Activated naive CD8-positive, alpha-beta T cell (primary cell): ENCODE results near the gene CCDC81.

Source experiments
- H3K27ac Mint-ChIP-seq: one replicate; pipeline ENCODE4 v1.8.0; 2021; ENCODE audit warnings: mixed read lengths
- H3K27me3 Mint-ChIP-seq: one replicate; pipeline ENCODE4 v1.8.0; 2021; ENCODE audit warnings: mixed read lengths
- H3K36me3 Mint-ChIP-seq: one replicate; pipeline ENCODE4 v1.8.0; 2021; ENCODE audit warnings: mixed read lengths
- H3K4me1 Mint-ChIP-seq: one replicate; pipeline ENCODE4 v1.8.0; 2021; ENCODE audit warnings: low read depth, mixed read lengths
- H3K4me3 Mint-ChIP-seq: one replicate; pipeline ENCODE4 v1.8.0; 2021; ENCODE audit warnings: mild to moderate bottlenecking, mixed read lengths
- H3K9me3 Mint-ChIP-seq: one replicate; pipeline ENCODE4 v1.8.0; 2021; ENCODE audit warnings: low read depth, mixed read lengths

The CCDC81 gene

GRCh38 chr11:86372586-86372985, 2.1 kb upstream of the CCDC81 start:
- Mint-ChIP-seq H3K4me1 (no peaks in the 10 kb centered on the region), H3K27ac (no peak overlapping the region), H3K36me3 (peaks cover 4% of the 10 kb centered on the region), H3K4me3 (no peak overlapping the region), H3K27me3 (peaks cover 8% of the 10 kb centered on the region), H3K9me3 (no peaks in the 10 kb centered on the region)

DNA sequence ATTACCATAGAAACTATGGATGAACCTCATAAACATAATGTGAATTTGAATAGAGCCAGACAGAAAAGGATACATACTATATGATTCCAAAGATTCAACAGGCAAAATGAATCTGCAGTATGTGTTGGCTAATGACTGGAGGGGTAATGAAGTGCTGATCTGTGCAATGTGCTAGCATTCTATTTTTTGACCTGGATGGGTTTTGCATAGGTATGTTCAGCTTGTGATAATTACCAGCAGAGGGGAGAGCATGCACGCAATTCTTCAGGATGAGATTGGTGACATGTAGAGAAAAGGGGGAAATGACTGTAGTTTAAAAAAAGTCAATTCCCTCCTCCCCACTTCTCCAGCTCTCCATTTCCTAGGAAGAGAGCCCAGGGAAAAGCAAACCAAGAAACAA, 618 bp upstream of the CCDC81 start:
- H3K27me3 Mint-ChIP-seq = peaks cover 8% of the 10 kb centered on the region
- no peak overlapping the region for H3K27ac Mint-ChIP-seq
- no peaks in the 10 kb centered on the region for H3K4me1 Mint-ChIP-seq
- H3K9me3 Mint-ChIP-seq = no peaks in the 10 kb centered on the region
- no peak overlapping the region for H3K4me3 Mint-ChIP-seq
- peaks cover 4% of the 10 kb centered on the region for H3K36me3 Mint-ChIP-seq

- no peaks in the 10 kb centered on the region for H3K9me3 Mint-ChIP-seq
- no peak overlapping the region for H3K4me3 Mint-ChIP-seq
- H3K4me1 Mint-ChIP-seq = no peaks in the 10 kb centered on the region
- H3K36me3 Mint-ChIP-seq = no peaks in the 10 kb centered on the region
- H3K27me3 Mint-ChIP-seq = peaks cover 8% of the 10 kb centered on the region
- H3K27ac Mint-ChIP-seq = no peak overlapping the region
These were observed 3.3 kb downstream of the CCDC81 start for GRCh38 chr11:86377972-86378371.

GRCh38 chr11:86380295-86381059, 5.8 kb downstream of the CCDC81 start:
- peaks cover 1% of the 10 kb centered on the region for H3K27me3 Mint-ChIP-seq
- no peak overlapping the region for H3K27ac Mint-ChIP-seq
- no peaks in the 10 kb centered on the region for H3K4me1 Mint-ChIP-seq
- H3K36me3 Mint-ChIP-seq = no peaks in the 10 kb centered on the region
- no peak overlapping the region for H3K4me3 Mint-ChIP-seq
- H3K9me3 Mint-ChIP-seq = no peaks in the 10 kb centered on the region

DNA sequence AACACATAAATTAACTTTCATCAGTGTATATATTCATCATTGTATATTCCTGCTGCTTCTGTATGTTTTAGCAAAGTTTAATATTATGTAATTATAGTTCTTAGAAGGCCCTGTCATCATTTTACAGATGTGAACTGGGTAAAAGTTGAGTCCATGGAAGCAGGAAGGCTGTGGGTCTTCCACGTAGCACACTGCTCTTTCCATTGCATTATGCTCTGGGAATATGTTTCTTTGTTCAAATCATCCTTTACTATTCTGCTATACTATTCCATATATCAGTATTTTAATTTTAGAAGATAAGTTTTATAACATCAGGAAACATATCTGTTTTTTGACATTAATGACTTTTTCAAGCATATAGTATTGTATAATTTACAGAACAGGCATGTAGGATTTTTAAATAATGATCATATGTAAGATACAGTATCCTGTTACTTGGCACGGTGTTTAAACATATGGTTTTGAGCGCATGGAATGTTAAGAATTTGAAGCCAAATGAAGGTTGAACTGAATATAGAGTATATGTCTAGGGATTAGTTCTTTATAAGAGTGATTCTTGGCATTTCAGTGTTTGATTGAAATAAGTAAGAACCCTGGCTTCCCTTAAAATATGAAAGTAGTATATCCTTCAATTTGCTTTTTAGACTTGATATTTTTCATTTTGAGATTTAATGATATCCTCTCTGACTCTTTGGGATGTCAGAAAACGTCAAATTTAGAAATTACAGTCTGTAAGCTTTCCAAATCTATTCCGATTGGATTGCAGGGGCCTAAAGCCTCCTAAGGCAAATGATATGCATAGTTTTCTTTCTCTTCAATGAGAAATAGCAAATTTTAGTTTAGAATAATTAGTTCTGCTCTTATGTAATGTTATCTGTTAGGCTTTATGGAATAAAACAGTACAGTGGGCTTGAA, 8.6 kb downstream of the CCDC81 start:
- H3K27me3 Mint-ChIP-seq = no peaks in the 10 kb centered on the region
- no peaks in the 10 kb centered on the region for H3K4me1 Mint-ChIP-seq
- H3K36me3 Mint-ChIP-seq = peaks cover 9% of the 10 kb centered on the region
- no peaks in the 10 kb centered on the region for H3K9me3 Mint-ChIP-seq
- no peak overlapping the region for H3K27ac Mint-ChIP-seq
- no peak overlapping the region for H3K4me3 Mint-ChIP-seq

GRCh38 chr11:86386283-86386682, 11.6 kb downstream of the CCDC81 start:
- H3K27me3 Mint-ChIP-seq = no peaks in the 10 kb centered on the region
- no peak overlapping the region for H3K4me3 Mint-ChIP-seq
- H3K36me3 Mint-ChIP-seq = peaks cover 11% of the 10 kb centered on the region
- no peaks in the 10 kb centered on the region for H3K4me1 Mint-ChIP-seq
- H3K27ac Mint-ChIP-seq = no peak overlapping the region
- no peaks in the 10 kb centered on the region for H3K9me3 Mint-ChIP-seq

- Mint-ChIP-seq H3K9me3 (no peaks in the 10 kb centered on the region), H3K27ac (no peak overlapping the region), H3K36me3 (peaks cover 11% of the 10 kb centered on the region), H3K4me1 (no peaks in the 10 kb centered on the region), H3K4me3 (no peak overlapping the region), H3K27me3 (no peaks in the 10 kb centered on the region)
These were observed 12.1 kb downstream of the CCDC81 start for GRCh38 chr11:86386746-86387145.

DNA sequence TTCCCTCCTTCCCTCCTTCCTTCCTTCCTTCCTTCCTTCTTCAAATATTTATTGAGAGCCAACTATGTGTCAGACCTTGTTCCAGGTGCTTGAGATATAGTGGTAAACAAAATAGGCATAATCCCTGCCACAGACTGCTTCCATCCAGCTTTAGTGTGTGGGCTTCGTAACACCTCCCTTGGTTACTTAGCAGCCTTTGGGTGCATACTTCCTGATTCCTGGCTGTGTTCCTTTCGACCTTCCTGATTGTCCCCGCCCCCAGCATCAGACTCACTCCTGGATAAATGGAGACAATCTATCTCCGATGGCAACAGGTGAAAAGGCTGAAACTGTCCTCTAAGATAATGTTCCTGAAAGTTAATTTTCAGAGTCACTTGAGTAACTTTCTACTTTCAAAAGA, 13.5 kb downstream of the CCDC81 start:
- Mint-ChIP-seq H3K27ac (no peak overlapping the region), H3K27me3 (no peaks in the 10 kb centered on the region), H3K36me3 (peaks cover 14% of the 10 kb centered on the region), H3K9me3 (no peaks in the 10 kb centered on the region), H3K4me1 (no peaks in the 10 kb centered on the region), H3K4me3 (no peak overlapping the region)

- Mint-ChIP-seq H3K27me3 (no peaks in the 10 kb centered on the region), H3K27ac (no peak overlapping the region), H3K4me1 (no peaks in the 10 kb centered on the region), H3K4me3 (no peak overlapping the region), H3K9me3 (no peaks in the 10 kb centered on the region), H3K36me3 (peaks cover 14% of the 10 kb centered on the region)
These were observed 15.8 kb downstream of the CCDC81 start for GRCh38 chr11:86390487-86390886.

DNA sequence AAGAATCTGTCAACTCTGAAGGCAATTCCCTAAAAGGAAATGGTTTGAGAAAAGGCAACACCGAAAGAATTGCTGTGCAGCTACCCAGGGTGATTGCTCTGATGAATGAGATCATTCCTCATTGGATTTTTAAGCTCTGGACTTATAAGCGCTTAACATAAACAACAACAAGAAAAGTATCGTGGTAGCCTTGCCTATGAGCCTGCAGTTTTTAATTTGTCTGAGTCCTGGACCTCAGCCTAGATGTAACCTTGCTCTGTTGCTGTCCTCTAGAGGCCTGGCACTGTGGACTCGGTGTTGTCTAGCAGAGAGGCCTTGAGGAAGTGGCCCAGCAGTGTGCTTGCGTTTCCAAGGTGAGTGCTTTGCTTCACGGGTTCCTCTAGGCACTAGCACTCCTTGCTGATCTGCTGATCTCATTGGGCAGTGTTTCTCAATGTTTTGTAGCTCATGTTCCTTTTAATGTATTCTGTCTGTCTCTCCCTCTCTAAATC, 20.4 kb downstream of the CCDC81 start:
- Mint-ChIP-seq H3K9me3 (no peaks in the 10 kb centered on the region), H3K27ac (no peak overlapping the region), H3K36me3 (peaks cover 2% of the 10 kb centered on the region), H3K27me3 (no peaks in the 10 kb centered on the region), H3K4me1 (no peaks in the 10 kb centered on the region), H3K4me3 (no peak overlapping the region)

DNA sequence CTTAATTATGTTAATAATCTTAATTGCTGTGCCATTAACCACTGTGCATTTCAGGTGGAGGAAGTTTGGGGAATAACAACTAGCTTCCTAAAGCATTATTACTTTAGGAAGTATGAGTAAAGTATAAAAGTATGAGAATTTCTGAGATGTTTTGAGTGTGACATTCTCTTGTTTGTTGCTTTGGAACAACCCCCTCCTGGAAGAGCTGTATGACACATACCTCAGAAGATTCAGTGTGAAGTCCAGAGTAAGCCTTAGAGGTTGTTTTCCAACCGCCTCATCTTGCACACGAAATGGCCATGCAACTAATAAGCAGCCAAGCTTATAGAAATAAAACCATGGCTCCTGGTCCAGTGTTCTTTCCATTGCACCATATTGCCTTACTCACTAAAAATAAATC, 21.7 kb downstream of the CCDC81 start:
- no peak overlapping the region for H3K4me3 Mint-ChIP-seq
- no peaks in the 10 kb centered on the region for H3K4me1 Mint-ChIP-seq
- no peak overlapping the region for H3K27ac Mint-ChIP-seq
- no peaks in the 10 kb centered on the region for H3K9me3 Mint-ChIP-seq
- H3K36me3 Mint-ChIP-seq = peaks cover 3% of the 10 kb centered on the region
- H3K27me3 Mint-ChIP-seq = no peaks in the 10 kb centered on the region

GRCh38 chr11:86397351-86397750, 22.7 kb downstream of the CCDC81 start:
- no peaks in the 10 kb centered on the region for H3K27me3 Mint-ChIP-seq
- H3K4me1 Mint-ChIP-seq = no peaks in the 10 kb centered on the region
- H3K36me3 Mint-ChIP-seq = peaks cover 4% of the 10 kb centered on the region
- H3K4me3 Mint-ChIP-seq = no peak overlapping the region
- H3K27ac Mint-ChIP-seq = no peak overlapping the region
- H3K9me3 Mint-ChIP-seq = no peaks in the 10 kb centered on the region

DNA sequence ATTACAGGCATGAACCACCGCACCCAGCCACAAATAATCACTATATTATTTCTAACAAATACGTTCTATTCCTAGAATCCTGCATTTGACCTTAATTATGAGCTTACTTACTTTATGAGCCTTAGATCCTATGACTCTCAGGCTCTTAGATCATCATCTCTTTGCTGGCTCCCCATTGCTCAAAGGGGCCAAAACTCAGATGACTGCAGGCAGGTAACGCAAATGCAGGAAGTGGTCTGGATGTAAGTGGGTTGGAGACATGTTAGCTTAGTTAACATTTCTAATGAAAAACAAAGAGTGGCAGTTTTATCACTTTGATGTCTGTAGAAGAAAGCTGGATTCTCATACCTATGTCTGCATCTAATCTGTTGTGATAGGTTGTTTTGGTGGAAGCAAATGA, 23.4 kb downstream of the CCDC81 start:
- Mint-ChIP-seq H3K36me3 (peaks cover 2% of the 10 kb centered on the region), H3K4me1 (no peaks in the 10 kb centered on the region), H3K9me3 (no peaks in the 10 kb centered on the region), H3K27me3 (no peaks in the 10 kb centered on the region), H3K4me3 (no peak overlapping the region), H3K27ac (no peak overlapping the region)

- no peak overlapping the region for H3K4me3 Mint-ChIP-seq
- H3K9me3 Mint-ChIP-seq = no peaks in the 10 kb centered on the region
These were observed 28.8 kb downstream of the CCDC81 start for GRCh38 chr11:86403458-86403857.

DNA sequence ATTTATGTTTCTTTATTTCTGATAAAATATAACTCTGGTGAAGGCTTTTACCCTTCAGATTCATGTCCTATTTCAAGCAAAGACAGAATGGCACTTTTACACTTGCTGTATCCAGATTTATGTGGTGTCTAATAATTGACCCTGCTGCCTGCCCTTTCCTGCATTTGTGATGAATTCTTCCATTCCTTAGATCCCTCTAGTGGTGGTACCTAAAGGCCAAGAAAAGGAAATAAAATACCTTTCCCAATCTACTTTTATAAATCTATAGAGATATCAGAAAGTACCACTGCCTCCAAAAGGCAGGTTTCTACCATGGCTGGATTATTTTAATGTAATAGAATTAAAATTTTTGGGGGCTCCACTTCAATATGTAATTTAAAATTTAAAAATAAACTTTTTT, 34.2 kb downstream of the CCDC81 start:
- Mint-ChIP-seq H3K9me3 (no peaks in the 10 kb centered on the region), H3K4me3 (no peak overlapping the region), H3K36me3 (peaks cover 9% of the 10 kb centered on the region), H3K27me3 (no peaks in the 10 kb centered on the region), H3K27ac (no peak overlapping the region), H3K4me1 (no peaks in the 10 kb centered on the region)

More at GRCh38 chr11:86403458-86403857, 28.8 kb downstream of the CCDC81 start:
- no peaks in the 10 kb centered on the region for H3K4me1 Mint-ChIP-seq
- H3K27me3 Mint-ChIP-seq = no peaks in the 10 kb centered on the region
- H3K36me3 Mint-ChIP-seq = peaks cover 6% of the 10 kb centered on the region
- H3K27ac Mint-ChIP-seq = no peak overlapping the region
